GM19025 (cell line): Measurements from ENCODE around the gene COPS9.

Experiments used
- ATAC-seq: cut with Tn5 transposase; IDR thresholded peaks from one replicate; pipeline ENCODE4 v1.9.1; 2021; ENCODE audit warnings: mild to moderate bottlenecking, low read depth, moderate library complexity; ENCODE audit not compliant: unreplicated experiment

Gene COPS9

GRCh38 chr2:240151477-240152031 lies 15.4 kb upstream of the COPS9 start:
- ATAC-seq, result no peak

- ATAC-seq, result no peak
Observed at GRCh38 chr2:240149943-240150784, 14.1 kb upstream of the COPS9 start.

DNA sequence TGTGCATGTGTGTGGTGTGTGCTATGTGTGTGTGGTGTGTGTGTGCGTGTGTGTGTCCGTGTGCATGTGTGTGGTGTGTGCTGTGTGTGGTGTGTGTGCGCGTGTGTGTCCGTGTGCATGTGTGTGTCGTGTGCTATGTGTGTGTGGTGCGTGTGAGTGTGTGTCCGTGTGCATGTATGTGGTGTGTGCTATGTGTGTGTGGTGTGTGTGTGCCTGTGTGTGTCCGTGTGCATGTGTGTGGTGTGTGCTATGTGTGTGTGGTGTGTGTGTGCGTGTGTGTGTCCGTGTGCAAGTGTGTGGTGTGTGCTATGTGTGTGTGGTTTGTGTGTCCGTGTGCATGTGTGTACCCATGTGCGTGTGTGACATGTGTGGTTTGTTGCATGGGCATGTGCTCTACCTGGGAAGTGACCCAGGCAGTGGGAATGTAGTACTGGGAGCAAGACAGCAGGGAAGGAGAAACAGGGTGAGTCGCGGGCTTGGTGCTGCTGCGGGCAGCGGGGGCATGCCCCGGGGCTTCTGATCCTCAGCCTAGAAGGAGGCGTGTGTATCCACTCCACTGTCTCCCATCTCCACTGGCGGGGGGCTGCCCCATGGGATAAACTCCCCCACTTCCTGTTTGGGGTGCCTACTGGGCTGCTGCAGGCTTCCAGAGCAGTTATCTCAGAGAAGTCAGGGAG lies 11.9 kb upstream of the COPS9 start:
- no peak for ATAC-seq

GRCh38 chr2:240147382-240147781 lies 11.3 kb upstream of the COPS9 start:
- ATAC-seq, result no peak

DNA sequence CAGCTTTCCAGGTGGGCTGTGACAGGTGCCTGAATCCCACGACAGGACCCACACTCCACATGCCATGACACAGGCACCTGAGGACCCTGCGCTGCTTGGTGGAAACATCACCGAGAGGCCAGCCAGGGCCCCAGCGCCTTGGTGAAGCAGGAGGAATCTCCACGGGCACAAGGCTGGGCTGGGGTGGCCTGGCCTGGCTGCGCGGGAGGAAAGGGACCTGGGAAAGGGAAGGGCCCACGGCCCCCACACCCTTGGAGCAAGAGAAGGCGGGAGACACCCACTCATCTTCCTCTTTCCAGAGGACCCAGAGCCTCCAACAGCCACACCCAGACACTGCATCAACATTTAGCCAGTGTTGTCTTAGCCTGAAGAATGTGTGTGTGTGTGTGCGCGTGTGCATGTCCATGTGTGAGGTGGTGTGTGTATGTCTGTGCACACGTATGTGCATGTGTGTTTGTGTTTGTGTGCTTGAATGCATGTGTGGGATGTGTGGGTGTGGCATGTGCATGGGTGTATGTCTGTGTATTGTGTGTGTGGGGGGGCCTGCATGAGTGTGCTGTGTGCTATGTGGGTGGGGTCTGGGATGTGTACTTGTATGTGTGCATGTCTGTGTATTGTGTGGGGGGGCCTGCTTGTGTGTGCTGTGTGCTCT lies 10.6 kb upstream of the COPS9 start:
- no peak for ATAC-seq

DNA sequence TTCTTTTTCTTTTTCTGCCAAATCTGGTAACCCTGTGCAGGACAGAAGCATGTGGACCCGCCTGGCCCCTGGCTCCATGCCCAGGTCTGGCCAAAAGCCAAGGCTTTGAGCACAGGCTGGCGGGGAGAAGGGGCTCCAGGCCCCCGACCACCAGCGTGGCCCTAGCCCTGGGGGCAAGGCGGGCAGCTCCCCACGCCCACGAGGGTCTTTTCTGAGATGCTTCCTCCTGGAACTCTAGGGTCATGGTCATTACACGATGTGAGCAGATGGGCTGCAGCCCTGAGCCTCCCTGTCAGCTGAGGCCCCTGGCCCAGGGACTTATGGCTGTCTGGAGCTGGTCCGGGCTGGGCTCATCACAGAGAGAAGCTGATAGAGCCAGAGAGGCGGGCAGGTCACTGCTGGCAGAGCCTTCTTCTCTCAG lies 10.0 kb upstream of the COPS9 start:
- ATAC-seq, result no peak

- ATAC-seq, result no peak
Observed at GRCh38 chr2:240145461-240145860, 9.4 kb upstream of the COPS9 start.

GRCh38 chr2:240144649-240145261 lies 8.7 kb upstream of the COPS9 start:
- no peak for ATAC-seq

- no peak for ATAC-seq
Observed at GRCh38 chr2:240143801-240144648, 7.9 kb upstream of the COPS9 start.

DNA sequence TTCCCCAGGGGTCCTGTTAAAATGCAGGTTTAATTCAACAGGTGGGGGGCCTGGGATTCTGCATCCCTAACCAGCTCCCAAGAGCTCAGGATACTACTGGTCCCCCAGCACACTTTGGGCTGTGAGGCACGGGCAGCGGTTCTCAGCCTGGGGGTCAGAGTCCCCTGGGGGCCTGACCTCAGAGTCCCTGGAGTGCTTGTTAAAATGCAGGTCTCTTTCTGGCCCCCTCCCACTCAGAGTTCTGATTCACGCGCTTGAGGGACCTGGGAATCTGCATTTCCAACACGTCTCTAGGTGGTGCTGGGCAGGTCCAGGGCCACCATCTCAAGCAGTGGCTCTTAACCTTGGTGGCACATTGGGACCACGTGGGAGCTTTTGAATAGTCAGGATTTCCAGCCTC lies 7.2 kb upstream of the COPS9 start:
- no peak for ATAC-seq

DNA sequence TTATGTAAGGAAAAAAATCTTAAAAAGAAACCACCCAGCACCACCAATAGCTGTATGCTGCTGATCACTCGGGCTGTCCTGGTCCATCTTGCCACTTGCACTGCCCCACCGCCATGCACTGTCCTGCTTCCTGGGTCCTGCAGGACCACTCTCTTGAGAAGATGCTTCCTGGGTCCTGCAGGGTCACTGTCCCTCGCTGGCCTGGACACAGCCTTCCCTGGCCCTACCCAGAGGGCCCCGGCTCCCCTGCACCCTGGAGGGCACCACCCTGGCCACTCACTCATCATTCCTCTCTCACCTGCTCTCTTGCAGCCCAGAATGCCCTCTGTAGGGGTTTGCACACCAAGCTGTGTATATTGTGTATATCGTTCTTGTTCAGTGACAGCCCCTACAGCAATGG lies 6.8 kb upstream of the COPS9 start:
- ATAC-seq, result no peak

- no peak for ATAC-seq
Observed at GRCh38 chr2:240142256-240142775, 6.2 kb upstream of the COPS9 start.

DNA sequence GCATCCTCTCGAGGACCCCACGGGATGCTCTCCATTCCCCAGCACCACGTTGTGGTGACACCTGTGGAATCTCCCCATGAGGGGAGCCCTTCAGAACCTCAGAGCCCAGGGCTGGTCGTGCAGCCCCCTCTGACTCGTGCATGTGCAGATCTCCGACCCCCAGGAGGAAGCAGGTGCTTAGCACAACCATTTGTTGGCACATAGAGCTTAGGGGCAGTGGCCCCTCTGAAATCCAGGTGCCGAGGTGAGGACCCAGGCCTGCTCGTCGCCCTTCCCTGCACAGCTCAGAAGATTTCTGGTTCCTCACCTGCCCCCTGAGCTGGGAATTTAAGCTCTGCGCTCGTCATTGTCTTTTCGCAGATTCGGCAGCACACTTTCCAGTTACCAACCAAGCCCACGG lies 5.6 kb upstream of the COPS9 start:
- no peak for ATAC-seq

- ATAC-seq, result no peak
Observed at GRCh38 chr2:240140920-240141319, 4.8 kb upstream of the COPS9 start.

- no peak for ATAC-seq
Observed at GRCh38 chr2:240140511-240140910, 4.4 kb upstream of the COPS9 start, which contains the start of gene OTOS. Gene OTOS (minus strand): TSS chr2:240140658. CDS start chr2:240140326, 332 bp downstream.

DNA sequence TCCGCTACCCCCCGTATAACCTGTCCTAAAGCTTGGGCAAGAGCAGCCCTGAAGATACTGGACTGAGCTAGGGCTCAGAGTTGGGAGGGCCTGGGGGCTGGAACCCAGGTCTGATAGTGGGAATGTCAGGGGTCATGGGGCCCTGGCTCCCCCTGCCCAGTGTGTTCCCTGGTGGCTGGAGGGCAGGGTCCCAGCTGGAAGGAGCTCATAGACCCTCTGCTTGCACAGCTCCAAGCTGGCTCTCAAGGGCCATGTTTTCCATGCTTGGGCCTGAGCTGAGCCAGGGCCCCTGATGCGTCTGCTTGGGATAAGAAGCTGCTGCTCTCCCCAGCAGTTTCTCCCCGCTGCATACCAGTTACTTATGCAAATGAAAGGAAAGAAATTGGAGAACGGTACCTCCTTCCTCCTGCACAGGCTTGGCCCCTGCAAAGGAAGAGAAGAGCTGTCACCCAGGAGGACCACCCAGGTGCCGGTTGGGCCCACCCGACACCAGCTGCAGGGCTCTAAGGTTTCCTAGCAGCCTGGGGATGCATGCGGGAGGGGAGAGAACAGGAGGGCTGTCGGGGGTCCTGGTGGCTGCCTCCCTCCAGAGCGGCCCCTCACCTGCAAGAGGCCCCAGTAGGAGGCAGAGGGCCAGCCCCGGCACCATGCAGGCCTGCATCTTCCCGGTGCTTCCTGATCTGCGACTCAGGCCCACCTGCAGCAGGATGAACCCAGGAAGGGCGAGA lies 3.7 kb upstream of the COPS9 start:
- no peak for ATAC-seq

- no peak for ATAC-seq
Observed at GRCh38 chr2:240139011-240139441, 2.9 kb upstream of the COPS9 start.

- no peak for ATAC-seq
Observed at GRCh38 chr2:240138254-240138984, 2.3 kb upstream of the COPS9 start.
